T-helper 22 cell (primary cell): Measurements from ENCODE around the gene ANKRD44.
"Not testable (repeated sequence)": the region's sequence is repeated elsewhere in the genome, so short reads cannot be mapped to it uniquely, and the experiment has no call there.

ENCODE experiments used
- DNase-seq: peaks from one replicate; pipeline ENCODE4 v3.0.0-alpha.2; 2020; ENCODE audit warnings: low read depth

The ANKRD44 gene

DNA sequence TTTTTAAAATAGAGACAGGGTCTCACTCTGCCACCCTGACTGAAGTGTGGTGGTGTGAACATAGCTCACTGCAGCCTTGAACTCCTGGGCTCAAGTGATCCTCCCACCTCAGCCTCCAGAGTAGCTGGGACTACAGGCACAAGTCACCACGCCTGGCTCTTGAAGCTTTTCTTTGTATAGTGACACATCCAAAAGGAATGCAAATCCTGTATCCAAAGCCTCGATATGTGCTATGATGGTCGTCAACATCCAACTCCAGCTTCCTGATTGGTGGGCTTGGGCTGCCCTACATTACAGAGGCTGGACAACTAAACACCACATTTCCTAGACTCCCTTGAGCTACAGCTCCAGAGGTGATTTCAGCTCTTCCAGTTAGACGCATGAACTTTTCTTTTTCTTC, 282.4 kb downstream of the ANKRD44 start:
- DNase-seq: no peak

DNA sequence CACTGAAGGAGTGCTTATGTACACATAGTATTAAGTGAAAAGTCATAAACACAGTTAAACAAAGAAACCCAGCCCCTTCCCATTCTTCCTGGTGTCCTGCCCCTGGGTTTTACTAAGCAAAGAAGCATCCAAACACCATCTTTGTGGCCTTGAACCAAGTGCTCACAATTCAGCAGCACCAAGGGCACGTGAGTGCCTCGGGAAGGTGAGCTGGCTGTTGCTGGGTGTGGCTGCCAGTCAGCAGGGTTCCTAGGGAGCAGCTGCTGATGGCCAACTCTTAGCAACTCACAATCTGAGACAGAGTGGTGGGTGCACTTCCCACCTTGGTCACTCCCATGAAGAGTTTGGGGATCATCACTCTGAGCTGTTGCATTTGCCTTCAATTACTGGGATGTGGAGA, 286.4 kb downstream of the ANKRD44 start:
- no peak for DNase-seq

DNA sequence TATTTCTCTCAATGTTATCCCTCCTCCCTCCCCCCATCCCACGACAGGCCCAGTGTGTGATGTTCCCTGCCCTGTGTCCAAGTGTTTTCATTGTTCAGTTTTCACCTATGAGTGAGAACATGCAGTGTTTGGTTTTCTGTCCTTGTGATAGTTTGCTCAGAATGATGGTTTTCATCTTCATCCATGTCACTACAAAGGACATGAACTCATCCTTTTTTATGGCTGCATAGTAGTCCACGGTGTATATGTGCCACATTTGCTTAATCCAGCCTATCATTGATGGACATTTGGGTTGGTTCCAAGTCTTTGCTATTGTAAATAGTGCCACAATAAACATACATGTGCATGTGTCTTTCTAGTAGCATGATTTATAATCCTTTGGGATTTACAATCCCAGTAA, 289.7 kb downstream of the ANKRD44 start:
- not testable (repeated sequence) for DNase-seq

DNA sequence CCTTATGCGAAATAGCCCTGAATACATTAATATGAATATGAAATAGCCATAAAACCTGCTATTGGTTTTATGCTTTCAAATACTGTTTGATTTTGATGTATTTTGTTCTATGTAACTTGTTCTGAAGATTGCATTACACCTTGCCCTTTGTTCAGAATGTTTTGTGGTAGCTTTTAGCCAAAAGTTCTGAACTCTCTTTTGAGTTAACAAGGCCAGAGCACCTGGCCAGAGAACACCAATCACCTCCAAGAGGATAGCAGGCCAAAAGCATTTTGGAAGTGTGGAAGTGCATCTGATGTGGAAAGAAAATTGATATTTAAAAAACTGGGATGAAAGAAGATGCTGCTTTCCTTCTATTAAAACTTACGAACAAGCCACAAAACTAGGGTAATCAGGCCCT, 297.5 kb downstream of the ANKRD44 start:
- DNase-seq: no peak

DNA sequence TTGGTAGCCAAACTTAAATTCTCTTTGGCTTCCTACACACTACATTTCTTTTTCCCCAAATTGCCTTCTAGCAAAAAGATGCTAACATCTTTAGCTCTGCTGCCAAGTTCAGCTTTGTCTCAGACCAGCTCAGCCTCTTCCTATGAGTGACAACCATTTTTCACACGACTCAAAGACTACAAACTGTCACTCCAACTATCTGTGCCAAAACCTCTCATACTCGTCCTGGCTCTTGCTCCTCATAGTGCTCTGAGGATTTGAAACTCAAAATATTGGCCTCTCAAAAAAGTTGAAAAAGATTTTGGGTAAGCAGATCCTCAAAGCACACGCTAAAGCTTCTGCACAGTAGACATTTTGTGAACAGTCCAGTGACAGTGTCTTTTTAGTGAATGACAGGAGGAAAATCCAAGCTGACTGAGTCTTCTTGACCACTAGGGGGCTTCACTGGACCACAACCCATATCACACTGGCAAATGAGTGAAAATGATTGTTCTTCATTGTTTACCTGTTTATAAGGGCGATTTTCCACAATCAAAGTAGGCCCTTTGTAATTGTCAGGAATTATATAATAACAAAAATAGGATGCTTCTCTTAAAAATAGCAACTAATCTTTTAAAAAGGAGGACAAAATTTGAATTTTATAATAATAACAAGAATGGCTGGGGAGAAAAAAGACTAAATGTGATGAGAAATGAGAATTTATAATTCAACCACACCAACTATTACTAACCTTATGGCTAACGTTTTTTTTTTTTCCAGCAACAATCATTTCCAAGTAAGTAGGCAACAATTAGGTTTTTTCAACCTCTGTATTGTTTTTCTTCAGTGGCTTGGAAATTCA, 298.6 kb downstream of the ANKRD44 start:
- DNase-seq: no peak

DNA sequence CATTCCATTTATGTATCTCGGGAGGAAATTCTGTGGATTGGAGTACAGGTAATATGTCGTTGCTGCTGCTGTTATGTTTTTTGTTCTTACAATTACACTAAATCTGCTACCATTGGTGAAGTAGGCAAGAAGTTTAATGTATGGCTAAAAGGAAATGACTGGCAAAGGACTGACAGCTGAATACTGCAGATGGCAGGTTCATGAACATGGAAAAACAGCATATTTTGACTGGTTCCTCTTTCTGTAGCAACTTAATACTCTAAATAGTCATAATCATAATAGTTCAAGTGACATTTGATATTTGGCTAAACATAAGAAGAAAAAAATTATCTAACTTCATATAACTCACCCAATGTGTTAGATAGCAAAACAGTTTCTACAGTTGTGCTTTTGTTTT, 299.6 kb downstream of the ANKRD44 start:
- no peak for DNase-seq

DNA sequence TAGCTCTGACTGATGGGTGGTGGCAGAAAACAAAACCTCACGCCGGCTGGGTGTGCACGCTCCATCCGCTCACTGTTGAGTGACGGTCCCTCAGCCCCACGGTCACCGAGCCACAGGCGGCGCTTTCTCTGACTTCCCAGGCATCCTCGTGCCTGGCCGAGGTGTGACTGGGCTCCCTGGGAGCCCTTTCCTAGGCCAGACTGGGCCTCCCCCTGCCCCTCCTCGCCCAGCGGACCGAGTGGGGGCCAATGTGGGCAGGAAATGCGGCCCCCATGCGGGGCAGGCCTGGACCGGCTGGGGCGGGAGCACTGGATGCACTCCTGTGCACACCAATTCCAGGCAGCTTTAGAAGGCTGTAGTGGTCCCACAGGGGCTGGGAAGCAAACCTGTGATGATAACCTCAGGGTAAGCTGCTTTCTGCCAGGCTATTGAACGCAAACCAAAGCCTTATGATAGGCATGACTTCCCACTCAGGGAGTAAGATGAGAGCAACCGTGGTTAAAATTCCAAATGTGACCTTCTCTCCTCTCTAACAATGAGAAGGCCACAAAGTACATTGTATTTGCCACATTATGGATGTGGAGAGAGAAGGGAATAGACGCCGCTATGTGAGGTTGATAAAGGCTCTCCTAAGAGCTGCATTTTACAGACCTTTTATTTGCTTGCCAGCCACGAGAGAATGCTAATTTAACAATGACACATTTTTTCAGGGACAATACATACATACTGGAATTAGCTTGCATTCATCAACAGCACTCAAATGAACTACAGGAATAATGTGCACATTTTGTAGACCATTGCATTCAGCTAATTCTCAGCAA, 300.2 kb downstream of the ANKRD44 start:
- DNase-seq: no peak

DNA sequence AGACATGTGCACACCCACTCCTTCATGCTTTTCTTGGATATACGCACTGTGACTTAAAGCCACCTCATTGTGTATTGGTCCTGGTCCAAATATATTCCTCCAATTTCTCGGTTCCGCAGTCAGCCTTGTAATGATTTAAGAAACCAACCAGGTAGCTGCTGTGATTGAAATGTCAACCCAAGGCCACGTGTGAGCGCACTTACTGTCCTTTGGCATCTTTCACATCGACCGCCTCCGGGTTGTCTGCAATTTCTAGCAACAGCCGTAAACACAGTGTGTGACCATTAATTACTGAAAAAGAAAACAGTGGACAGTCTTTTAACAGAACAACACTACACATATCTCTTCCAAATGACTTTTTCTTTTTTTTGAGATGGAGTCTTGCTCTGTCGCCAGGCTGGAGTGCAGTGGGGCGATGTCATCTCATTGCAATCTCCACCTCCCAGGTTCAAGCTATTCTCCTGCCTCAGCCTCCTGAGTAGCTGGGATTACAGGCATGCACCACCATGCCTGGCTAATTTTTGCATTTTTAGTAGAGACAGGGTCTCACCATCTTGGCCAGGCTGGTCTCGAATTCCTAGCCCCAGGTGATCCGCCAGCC, 301.7 kb downstream of the ANKRD44 start:
- DNase-seq: not testable (repeated sequence)

DNA sequence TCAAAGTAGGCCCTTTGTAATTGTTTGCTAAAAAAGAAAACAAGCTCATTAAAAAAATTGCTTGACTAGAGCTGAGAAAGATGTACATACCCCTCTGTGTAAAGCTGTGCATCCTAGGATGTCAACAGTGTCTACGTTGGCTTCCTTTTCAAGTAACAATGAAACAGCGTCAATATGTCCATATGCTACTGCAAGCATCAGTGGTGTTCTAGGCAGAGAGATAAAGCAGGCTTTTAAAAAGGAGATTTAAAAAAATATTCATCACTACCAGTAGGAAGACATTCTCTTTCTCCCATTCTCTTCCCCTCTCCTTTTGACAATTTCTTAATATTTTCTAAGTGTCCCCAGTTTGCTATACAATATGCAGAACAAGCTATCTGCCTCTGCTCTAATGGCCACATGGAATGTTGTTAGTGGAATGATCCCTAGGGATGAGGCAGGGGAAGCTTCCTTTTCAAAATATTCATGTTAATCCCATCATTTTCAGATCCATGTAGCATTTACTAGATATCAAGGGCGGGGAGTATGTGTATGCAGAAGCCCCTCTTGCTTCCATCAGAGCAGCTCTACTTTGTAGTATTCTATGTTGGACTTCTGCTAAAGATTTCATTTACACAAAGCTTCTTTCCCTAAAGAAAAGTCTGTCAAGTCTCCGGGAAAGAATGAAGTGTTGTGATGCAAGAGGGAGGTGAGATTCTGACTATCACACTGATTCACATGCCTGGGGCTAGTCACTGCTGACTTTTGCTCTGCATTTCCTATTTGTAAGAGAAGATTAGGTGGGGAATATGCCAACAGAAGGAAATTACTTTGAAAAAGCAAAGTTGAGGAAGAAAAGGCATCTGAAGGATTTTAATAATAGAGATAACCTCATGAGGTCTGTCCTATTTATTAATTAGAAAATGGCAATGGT, 302.6 kb downstream of the ANKRD44 start:
- DNase-seq: no peak

DNA sequence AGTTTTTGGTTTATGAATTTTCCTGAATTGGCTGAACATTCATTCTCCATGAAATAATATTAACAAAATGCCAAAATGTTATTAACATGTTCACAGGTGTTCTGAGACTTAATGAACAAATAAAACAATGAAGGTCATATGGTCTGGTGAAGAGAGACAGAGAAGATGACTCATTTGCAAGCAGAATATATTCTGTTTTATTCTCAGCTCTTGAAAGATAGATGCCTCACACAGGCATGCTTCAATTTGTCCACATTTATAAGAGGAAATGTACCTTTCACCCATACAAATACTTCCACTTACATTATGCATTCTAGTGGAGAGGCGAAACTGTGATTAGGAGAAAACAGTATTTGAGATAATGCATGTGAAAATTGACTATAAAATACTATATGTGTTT, 308.7 kb downstream of the ANKRD44 start:
- no peak for DNase-seq

DNA sequence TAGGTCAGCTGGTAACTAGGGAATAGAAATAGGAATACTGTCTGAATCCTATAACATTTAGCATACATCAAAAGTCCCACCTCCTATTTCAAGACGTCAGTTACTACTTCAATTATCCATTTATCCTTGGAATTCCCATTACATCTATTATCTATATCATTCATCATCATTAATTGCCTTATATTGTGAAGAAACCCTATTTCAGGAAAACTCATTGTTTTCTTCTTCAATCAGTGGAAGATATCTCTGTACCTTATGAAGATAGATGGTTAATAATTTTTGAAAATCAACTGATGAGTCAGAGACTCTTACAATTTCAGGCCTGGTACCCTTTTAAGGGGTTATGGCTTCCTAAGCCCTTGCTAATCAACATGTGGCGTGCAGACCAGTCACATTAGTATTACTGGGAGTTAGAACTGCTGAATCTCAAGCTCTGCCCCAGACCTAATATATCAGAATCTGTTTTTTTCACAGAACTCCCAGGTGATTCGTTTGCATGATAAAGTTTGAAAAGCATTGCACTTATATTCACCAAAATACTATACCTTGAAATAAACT, 314.7 kb downstream of the ANKRD44 start:
- DNase-seq: no peak

DNA sequence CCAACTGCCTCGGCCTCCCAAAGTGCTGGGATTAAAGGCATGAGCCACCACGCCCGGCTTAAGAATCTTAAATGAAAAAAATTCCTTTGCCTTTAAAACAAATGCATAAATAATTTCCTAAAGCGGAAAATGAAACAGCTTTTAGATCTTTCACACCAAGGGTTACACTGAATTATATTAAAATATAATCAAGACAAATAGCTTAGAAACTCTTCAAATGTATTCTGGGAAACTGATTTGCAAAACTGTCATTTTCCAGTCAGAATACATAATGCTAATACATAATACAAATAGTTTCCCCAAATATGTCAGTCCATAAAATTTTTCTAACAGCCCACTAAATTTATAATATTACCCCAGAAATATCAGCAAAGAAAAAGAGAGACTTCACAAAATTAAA, 315.8 kb downstream of the ANKRD44 start:
- no peak for DNase-seq

DNA sequence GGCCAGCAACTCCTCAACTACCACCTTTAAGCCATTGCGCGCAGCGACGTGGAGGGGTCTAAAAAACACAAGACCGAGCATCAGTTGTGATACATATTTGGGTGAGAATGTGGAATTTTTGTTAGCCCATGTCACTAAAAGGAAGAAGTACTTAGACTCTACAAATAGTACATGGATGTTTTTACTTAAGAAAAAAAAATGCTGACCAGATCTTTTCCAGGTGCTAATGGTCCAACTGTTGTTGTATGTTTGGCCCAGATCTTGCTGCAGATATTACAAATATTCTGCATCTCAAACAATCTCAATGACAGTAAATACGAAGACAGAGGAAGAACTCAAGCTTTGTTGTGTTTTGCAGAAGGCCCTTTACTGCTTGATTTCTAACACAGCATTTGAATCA, 317.0 kb downstream of the ANKRD44 start:
- no peak for DNase-seq

DNA sequence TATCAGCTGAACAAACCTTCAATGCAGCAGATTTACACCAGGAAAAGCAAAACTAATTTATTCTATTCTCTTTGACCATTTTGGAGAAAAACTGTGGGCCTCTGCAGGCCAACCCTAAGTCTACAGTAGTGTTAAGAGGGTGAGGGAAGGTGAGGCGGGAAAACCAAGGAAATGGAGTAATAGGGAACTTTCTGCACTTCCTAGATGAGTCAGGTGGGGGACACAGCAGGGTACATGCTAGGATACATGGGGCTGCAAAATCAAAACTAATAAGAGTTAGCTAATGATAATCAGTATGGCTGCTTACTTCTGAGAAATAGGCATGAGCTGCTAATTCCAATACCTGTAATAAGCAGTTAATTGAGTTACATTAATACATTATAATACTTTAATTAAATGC, 318.1 kb downstream of the ANKRD44 start:
- DNase-seq: no peak

DNA sequence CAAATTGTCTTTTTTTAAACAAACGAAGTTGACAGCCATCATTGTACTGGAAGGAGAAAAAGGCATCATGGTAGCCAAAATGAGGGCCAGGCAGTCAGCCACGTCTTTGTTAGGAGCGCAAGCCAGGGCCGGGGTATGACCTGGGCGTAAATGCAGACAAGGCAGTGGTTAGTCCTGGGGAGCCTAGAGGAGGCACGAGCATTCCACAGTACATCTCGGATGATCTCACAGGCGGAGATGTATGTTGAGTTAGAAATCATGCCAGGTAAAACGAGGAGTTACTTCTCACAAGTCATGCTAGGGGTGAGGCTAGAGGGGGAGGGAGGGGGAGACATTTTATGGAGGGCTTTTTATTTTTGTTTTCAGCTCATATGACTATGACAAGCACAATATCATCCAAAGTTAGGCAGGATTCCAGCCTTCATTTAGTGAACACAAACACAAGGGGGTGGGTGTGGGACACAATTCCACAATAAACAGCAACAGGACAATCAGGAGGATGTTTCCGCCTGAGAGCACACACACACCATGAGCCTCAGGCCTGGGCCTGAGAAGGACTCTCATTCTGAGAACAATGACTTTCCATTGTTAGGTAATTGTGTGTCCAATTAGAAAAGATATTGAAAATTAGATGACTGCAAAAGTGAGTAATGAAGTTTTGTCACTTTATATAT, 319.7 kb downstream of the ANKRD44 start:
- DNase-seq: no peak

DNA sequence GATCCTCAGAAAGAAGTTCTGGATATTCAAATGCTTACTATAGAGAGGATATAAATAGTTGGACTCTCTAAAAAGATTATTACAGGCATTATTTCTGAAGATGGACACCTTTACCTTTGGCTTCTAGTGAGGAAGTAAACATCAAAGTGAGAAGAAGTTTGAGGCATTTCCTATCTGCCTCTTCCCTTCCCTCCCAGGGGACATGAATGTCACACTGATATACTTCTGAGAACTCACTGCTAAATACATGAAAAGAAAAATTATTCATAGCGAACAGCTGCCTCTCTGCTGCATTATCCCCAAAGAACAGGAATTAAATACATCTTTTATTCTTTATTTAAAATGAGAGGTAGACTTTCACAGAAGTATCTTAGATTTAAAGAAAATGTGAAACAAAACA, 320.5 kb downstream of the ANKRD44 start:
- DNase-seq: no peak

DNA sequence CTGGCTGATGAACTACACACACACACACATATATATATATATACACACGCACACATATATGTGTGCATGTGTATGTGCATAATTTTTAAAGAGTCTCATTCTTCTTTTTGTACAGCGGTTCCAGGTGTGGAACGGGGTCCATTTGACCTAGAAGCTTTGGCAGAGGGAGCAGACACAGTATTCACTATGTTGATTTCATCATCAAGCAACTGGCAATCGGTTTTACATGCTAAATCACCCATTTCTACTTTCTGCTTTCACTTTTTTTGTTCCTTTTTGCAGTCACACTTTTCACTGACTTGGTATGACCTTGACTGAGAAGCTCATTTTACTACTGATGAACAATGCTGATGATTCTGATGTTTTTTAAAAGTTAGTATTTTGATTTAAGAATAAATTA, 321.1 kb downstream of the ANKRD44 start:
- no peak for DNase-seq

DNA sequence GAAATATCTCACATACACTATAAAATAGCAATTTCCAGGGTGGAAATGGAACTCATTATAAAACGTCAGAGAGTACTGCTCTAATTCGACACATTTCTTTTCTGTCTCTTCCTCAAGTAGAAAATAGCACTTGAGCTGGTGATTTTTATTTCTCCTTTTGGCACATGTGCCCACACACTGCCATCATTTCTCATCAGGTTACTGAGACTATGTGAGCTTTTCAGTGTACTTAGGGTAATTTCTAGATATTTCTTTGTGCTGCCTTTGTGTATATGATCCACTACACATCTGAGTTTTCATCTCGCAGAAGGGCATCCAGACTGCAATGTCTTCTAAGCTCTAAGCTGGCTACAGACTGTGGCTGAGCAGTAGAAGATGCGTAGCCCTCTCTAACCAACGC, 321.9 kb downstream of the ANKRD44 start:
- DNase-seq: no peak

DNA sequence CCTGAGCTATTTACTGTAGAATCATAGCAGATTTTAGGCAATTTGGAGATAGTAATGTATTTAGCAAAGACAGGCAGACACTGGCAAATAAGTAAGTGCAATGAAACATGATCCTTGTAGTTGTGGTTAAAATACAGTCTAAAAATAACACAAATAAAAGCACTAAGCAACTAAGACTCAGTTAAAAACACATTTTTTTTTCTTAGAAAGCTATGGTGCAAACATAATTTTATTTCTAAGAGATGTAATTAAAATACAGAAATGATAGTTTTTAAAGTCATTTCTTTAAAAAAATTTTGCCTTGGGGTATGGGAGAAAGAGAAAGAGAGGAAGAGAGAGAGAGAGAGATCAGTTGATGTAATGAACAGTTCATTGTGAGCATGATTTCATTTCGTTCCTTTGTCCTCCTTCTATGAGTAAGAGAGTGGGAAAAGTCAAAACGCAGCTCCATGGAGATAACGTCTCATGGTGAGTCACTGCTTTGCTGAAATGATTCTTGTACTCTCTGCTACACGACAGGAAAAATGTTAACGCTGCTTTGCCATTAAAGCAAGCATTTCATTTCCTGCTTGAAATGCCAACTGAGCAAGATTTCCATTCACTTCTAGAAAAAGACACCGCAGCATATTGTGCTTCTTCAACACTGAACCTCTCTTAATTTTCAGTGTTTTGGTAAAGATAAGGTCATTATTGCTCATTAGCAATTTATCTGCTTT, 322.8 kb downstream of the ANKRD44 start:
- DNase-seq: no peak

DNA sequence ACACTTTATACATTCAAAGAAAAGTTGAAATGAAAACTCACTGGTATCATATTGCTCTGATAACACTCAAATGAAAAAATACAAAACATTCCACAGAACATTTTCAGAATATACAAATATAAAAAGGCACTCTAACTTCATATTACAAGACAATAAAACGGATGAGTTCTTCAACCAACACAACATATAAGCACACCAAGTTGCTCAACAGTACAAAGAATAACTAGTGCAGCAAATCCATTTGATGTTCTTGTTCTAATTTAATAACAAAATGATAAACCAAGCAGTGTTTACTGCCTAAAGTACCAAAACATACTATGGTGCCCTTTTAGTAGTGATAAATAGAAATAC, 323.3 kb downstream of the ANKRD44 start:
- no peak for DNase-seq
